GM03348 (cell line): ENCODE measurements around the gene NR4A1.

ENCODE experiments used
- DNase-seq: peaks from one replicate; pipeline ENCODE4 v3.0.0; 2012; ENCODE audit warnings: low spot score

NR4A1 gene

GRCh38 chr12:52041695-52042123 is 9.5 kb upstream of the NR4A1 start:
- DNase-seq: peak; percentile 58

DNA sequence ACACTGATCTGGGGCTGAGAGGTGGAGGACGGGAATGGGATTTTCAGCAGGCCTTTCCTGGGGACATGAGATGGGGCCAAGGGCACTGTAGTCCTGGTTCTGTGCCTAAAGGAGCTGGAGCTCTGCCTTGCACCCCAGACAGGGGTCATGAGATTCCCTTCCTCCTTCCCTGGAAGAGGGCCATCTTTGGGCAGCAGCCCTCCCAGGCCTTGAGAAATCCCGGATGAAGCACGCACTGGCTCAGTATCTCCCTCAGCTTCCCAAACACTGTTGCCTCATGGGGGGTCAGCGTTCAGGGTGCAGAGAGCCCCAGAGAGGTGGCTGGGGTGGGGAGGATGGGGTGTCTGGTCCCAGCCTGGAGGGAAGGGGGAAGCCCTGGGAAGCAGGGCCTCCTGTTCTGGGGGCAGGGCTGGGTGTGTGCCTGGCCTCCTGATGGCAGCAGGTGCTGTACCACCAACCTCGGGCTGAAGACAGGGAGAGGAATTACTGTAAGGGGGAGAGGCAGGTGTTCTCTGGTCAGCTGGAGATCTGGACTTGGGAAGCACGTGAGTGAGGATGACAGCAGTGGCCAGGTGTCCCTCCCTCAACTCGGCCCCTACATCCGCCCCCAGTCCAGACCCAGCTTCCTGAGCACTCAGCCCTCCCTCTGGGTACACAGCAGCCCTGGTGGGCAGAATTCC is 8.4 kb upstream of the NR4A1 start:
- no peak for DNase-seq

DNA sequence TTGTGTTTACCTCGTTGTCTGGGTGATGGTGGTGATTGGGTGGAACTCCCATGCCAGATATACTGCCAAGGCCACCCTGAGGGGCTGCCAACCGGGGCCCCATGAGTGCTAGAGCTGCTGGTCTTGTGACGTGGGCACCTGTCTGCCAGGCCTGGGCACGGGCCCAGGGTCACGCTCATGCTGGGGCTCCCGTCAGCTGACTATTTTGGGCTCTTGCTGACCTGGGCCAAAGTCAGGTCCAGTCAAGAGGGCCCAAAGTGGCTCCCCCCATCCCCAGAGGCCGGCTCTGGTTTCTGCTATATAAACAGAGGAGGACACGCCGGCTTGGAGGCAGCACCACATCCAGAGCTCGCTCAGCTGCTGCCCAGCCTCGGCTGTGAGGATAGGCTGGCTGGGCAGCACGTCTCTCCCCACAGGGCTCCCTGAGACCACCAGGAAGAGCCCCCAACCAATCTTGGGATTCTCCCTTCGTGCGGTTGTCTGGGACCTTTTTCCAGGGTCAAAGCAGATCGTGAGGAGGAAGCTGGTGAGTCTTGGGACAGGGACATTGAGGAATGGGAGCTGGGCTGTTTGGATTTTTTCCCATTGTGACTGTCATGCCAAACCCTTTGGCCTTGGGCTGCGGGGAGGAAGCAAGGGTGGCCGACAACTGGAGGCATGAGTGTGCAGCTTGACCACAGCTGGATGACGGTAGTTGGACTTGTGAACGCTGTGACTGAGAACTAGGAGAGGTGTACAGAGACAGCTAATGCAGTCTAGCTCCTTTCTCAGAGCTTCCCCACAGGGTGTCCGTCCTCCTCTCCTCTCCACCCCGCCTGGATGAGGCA is 7.6 kb upstream of the NR4A1 start:
- DNase-seq: peak; percentile 33

DNA sequence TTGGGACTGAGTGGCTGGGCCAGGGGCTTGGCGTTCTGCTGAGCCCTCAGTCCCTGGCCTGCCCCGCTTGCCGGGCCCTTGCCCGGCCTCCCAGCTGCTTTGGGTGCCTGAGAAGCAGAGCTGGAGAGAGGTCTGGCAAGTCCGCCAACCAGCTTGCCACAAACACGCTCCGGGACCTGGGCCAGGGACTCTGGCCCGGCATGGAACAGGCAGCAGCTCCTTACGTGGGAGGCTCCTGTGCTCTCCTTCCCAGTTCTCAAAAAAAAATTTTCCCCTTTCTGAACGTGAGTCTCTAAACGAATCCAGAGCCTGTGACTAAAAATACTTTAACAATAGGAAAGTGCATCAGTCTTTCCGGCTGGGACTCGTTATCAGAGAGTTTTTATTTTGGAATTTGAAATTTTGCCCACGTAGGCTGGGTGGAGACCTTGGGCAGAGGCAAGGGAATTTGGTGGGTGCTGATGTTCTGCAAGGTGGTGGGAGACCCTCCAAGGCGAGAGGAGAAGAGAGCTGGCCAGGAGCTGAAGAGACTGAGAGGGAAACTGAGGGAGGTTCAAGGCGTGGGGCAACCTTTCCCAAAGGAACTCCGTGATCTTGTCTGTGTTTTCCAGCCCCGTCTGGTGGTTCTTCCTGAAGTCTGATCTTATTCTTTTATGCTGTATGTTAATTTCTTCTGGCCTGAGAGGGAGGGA is 6.8 kb upstream of the NR4A1 start:
- peak; percentile 91 for DNase-seq

DNA sequence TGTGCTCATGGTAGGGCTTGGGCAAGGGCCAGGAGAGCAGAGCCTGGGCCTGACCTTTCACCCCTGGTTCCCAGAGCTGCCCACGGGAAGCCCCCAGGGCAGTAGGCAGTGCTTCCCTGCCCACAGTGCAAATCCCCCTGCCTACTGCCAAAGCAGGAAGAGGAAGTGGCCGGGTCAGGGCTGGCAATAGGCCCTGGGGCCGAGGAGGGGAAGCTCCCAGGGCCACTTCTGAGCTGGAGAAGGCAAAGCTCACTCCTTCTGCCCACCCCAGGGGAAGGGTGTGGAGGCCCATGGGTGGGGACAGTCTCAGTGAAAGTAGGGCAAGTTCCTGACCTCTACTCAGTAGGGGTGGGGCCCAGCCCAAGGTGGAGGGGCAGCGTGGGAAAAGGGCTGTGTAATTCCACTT is 5.4 kb upstream of the NR4A1 start:
- no peak for DNase-seq

DNA sequence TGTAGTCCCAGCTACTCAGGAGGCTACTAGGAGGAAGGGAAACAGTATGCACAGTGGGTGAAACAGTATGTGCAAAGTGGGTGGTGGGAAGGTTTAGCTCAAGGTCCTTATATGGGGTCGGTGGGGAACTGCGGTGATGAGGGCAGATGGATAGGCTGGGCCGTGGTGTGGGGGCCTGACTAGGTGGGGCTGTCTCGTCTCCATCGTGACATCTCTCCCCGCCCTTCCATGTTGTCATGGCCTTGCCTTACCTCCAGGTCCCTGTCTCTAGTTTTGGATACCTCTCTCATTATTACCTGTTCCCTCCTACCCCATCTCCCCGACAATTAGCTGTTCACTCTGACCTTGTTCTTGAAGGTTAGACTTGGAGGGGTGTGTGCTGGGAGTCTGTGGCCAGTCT is 4.4 kb upstream of the NR4A1 start:
- DNase-seq: no peak

- no peak for DNase-seq
Measured at GRCh38 chr12:52049286-52049685, 2.0 kb upstream of the NR4A1 start.

DNA sequence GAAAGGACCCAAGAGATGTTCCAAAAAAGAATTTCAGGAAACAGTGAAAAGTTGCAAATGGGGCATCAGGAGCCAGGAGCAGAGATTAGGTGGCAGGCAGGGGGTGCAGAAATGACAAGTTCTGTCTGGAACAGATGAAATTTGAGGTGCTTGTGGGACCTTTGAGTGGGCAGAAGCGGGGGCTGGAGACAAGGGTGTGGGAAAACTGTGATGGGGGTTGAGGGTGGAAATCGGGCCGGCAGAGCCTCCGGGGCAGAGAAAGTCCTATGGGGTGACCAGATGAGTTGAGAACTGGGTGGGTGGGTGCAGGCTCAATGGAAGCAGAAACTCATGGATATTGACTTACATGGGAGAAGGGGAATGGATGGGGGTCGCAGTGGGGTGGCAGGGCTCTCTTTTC is 1.6 kb upstream of the NR4A1 start:
- no peak for DNase-seq

GRCh38 chr12:52050116-52050757 is 1.0 kb upstream of the NR4A1 start:
- DNase-seq: no peak

DNA sequence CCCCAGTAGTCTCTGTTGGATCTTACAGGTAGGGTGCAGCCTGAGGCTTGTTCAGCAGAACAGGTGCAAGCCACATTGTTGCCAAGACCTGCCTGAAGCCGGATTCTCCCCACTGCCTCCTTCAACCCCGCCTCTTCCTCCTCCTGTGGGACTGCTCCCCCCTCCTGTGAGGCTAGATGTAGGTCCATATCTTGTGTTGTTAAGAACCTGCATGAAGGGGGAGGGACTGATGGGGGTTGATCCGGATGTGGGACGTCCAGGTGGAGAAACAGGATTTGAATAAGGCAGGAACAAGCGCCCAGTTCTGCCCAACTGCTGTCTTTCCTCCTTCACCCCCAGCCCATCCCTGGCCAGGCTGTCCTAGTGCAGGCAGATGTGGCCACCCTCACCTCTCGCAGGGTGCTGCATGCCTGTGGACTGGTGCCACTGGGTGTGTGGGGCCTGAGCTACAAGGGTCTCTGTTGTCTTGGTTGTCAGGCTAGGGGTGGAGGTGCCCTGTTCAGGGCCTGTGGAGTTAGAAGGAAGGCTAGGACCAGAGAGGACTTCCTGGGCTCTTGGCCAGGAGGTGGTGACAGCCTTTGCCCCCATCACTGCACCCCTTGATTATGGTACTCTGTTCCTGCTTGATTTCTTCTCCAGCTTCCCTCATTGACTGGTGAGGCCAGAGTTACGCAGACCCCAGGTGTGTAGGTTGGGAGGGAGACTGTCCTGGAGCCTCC is 1.4 kb downstream of the NR4A1 start:
- no peak for DNase-seq

GRCh38 chr12:52053536-52054209 is 2.4 kb downstream of the NR4A1 start:
- no peak for DNase-seq

DNA sequence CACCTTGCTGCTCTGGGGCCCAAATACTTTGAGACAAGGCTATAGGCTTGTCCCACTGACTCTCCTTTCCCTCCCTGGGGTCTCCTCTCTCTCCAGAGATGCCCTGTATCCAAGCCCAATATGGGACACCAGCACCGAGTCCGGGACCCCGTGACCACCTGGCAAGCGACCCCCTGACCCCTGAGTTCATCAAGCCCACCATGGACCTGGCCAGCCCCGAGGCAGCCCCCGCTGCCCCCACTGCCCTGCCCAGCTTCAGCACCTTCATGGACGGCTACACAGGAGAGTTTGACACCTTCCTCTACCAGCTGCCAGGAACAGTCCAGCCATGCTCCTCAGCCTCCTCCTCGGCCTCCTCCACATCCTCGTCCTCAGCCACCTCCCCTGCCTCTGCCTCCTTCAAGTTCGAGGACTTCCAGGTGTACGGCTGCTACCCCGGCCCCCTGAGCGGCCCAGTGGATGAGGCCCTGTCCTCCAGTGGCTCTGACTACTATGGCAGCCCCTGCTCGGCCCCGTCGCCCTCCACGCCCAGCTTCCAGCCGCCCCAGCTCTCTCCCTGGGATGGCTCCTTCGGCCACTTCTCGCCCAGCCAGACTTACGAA is 3.1 kb downstream of the NR4A1 start:
- no peak for DNase-seq

- no peak for DNase-seq
Measured at GRCh38 chr12:52054833-52055730, 3.8 kb downstream of the NR4A1 start.

- no peak for DNase-seq
Measured at GRCh38 chr12:52055731-52056711, 4.8 kb downstream of the NR4A1 start.

- DNase-seq: peak; percentile 74
Measured at GRCh38 chr12:52056801-52057637, 5.8 kb downstream of the NR4A1 start.

GRCh38 chr12:52057638-52058576 is 6.7 kb downstream of the NR4A1 start:
- no peak for DNase-seq
